ENCODE results near the gene SETDB1. TPM values are rescaled to one million over a fixed set of nuclear protein-coding genes. Genes with fewer than 3 reads are reported as not detected.

The SETDB1 gene
- total and polyA plus RNA-seq, 2 of the 13 experiments (the other 11 are each of a cell fraction or from before 2014, with no cell fraction given) = 33.1 to 34.6 TPM

- ATAC-seq (no peak), DNase-seq (ENCODE audit: low spot score) (no peak), FAIRE-seq (no peak)
- H3K9ac ChIP-seq (ENCODE audit: insufficient read depth, low read depth, low read length) = peak overlapping the region; percentile 98
- H3K9me3 ChIP-seq (ENCODE audit: low read length) = no peaks in the 10 kb centered on the region
- CTCF ChIA-PET (ENCODE audit: low intra/inter-chr PET ratio, low total read pairs) = interaction anchor here (0.9 to 1.4 kb wide), 2 partner anchors 27 to 29 kb away, joined by 3 read pairs; no protein-coding TSS in a partner anchor
- no peak overlapping the region for H2AFZ ChIP-seq (ENCODE audit: low read length)
- peak overlapping the region; percentile 61 to 99 (median 69) for H3K4me3 ChIP-seq (replicated peaks in 1 of 3; ENCODE audit: insufficient read depth in 1 of 3, low read depth in 2 of 3, low read length in 3 of 3)
- H3K27me3 ChIP-seq (ENCODE audit: control insufficient read depth in 1 of 2, insufficient read depth in 2 of 2, low read length in 2 of 2) = no peaks in the 10 kb centered on the region; a peak in 1 of 5 replicates
- H4K20me1 ChIP-seq (ENCODE audit: insufficient read depth, low read length) = no peaks in the 10 kb centered on the region
- POLR2A ChIA-PET = interaction anchor here (3.5 to 9.1 kb wide), 3 partner anchors 12 to 34 kb away, joined by 55 to 150 read pairs (median 99); partner anchors contain the start of genes ANXA9 and CERS2
- intact Hi-C loops (cut with micrococcal nuclease; ENCODE audit: unreplicated experiment) (loop anchor here (5.0 kb wide), 2 partner anchors 36 to 39 kb away; partner anchors contain the start of genes C1orf56 and CERS2), in situ Hi-C loops (cut with HindIII; ENCODE audit: extremely low pct_ligation_motif_present, low pct_unique_long_range_greater_than_20kb) (no loop called here)
- peaks cover 34% of the 10 kb centered on the region for H3K79me2 ChIP-seq (ENCODE audit: insufficient read depth, low read length)
- BruUV-seq (replicated peaks) = no TSS peak
- H3K36me3 ChIP-seq (replicated peaks in 1 of 2; ENCODE audit: control insufficient read depth in 1 of 2, insufficient read depth in 2 of 2, low read length in 2 of 2) = no peaks in the 10 kb centered on the region
- H3K4me1 ChIP-seq (ENCODE audit: insufficient read depth, low read length) = peaks cover 77% of the 10 kb centered on the region
- peak overlapping the region; percentile 100 for H3K27ac ChIP-seq (ENCODE audit: extremely low read length, insufficient read depth, low read length)
- 1% methylated on average over 4 of the region's 4 CpGs for WGBS (ENCODE audit: low lambda C conversion rate)
- H3K4me2 ChIP-seq (ENCODE audit: low read depth, low read length) = peak overlapping the region; percentile 99
- TF ChIP-seq ZNF629 (CRISPR knock-in tag; conservative IDR thresholded peaks at IDR 0.05) = 0 out of 2 replicates have a peak, but pooled peaks have one; percentile 26
- no peak for TF ChIP-seq ZNF3 (CRISPR knock-in tag; IDR thresholded peaks at IDR 0.05)
- peak in 1 of 2 experiments; percentile 77; a peak in 1 of 4 replicates for TF ChIP-seq POLR2A (IDR thresholded peaks at IDR 0.05; ENCODE audit: insufficient read depth in 1 of 2, low read depth in 2 of 2, low read length in 2 of 2)
- no peak for TF ChIP-seq ZNF672 (CRISPR knock-in tag; IDR thresholded peaks at IDR 0.05)
- no peak for TF ChIP-seq KDM1A (CRISPR knock-in tag; IDR thresholded peaks at IDR 0.05)
- TF ChIP-seq MEF2D (CRISPR knock-in tag; IDR thresholded peaks at IDR 0.05) = no peak
- TF ChIP-seq EHMT2 (IDR thresholded peaks at IDR 0.05; ENCODE audit: borderline replicate concordance, low read depth, low read length) = 0 out of 2 replicates have a peak, but pooled peaks have one; percentile 13
- TF ChIP-seq ZNF33B (CRISPR knock-in tag; IDR thresholded peaks at IDR 0.05) = no peak
- no peak for TF ChIP-seq MTA1 (CRISPR knock-in tag; IDR thresholded peaks at IDR 0.05; ENCODE audit: borderline replicate concordance)
- no peak for TF ChIP-seq SMYD3 (CRISPR knock-in tag; IDR thresholded peaks at IDR 0.05)
- no peak for TF ChIP-seq CREB1 (IDR thresholded peaks at IDR 0.05)
- TF ChIP-seq CREB1 (CRISPR knock-in tag; IDR thresholded peaks at IDR 0.05) = no peak
- no peak for TF ChIP-seq ZNF274 (CRISPR knock-in tag; IDR thresholded peaks at IDR 0.05)
- TF ChIP-seq HMGXB3 (CRISPR knock-in tag; IDR thresholded peaks at IDR 0.05; ENCODE audit: borderline replicate concordance) = no peak
- TF ChIP-seq ZNF792 (CRISPR knock-in tag; IDR thresholded peaks at IDR 0.05) = peak; percentile 7; the same call in 1 of the 2 replicates
- TF ChIP-seq JUND (CRISPR knock-in tag; IDR thresholded peaks at IDR 0.05) = 0 out of 2 replicates have a peak, but pooled peaks have one; percentile 43
- TF ChIP-seq ZNF335 (CRISPR knock-in tag; IDR thresholded peaks at IDR 0.05) = 0 out of 2 replicates have a peak, but pooled peaks have one; percentile 41
- TF ChIP-seq RXRA (CRISPR knock-in tag; IDR thresholded peaks at IDR 0.05) = no peak
- TF ChIP-seq ZNF224 (CRISPR knock-in tag; IDR thresholded peaks at IDR 0.05) = no peak
- TF ChIP-seq ZKSCAN5 (CRISPR knock-in tag; IDR thresholded peaks at IDR 0.05) = no peak
- TF ChIP-seq ATM (IDR thresholded peaks at IDR 0.05; ENCODE audit: borderline replicate concordance) = no peak
- TF ChIP-seq ZSCAN20 (CRISPR knock-in tag; IDR thresholded peaks at IDR 0.05; ENCODE audit: borderline replicate concordance) = no peak
- peak; percentile 57 for TF ChIP-seq ASH2L (IDR thresholded peaks at IDR 0.05; ENCODE audit: insufficient read length, low read depth, low read length)
- TF ChIP-seq ZNF367 (CRISPR knock-in tag; IDR thresholded peaks at IDR 0.05; ENCODE audit: borderline replicate concordance) = no peak
- TF ChIP-seq KDM5B (CRISPR knock-in tag; IDR thresholded peaks at IDR 0.05; ENCODE audit: borderline replicate concordance) = no peak
Measured at GRCh38 chr1:151007853-151008243, 81.7 kb downstream of the SETDB1 start.
